AG04449 (cell line): Measurements from ENCODE around the gene ZMIZ1.

Source experiments
- CTCF ChIA-PET: fragments of 350-600 bp; formaldehyde crosslinking; extraction: SDS; loops from one replicate; lab custom pipeline; 2021; ENCODE audit warnings: antibody characterized with exemption; lab: Yijun Ruan, JAX
- POLR2A ChIA-PET: fragments of 400-600, 350-600 bp; formaldehyde crosslinking; extraction: SDS; loops from one replicate; lab custom pipeline; 2020; ENCODE audit warnings: antibody characterized with exemption, inconsistent platforms; lab: Yijun Ruan, JAX
- DNase-seq: peaks from one replicate; pipeline ENCODE4 v3.0.0-alpha.2; 2010; ENCODE audit warnings: low read depth, low spot score
- H3K4me3 ChIP-seq: 2 replicates; pipeline ENCODE4 v1.5.1; 2011; ENCODE audit warnings: low read depth, mild to moderate bottlenecking, control low read depth, low read length
- TF ChIP-seq, protein P1 (sequence below): IDR thresholded peaks from one replicate; pipeline ENCODE4 v1.5.1; 2011; ENCODE audit warnings: mild to moderate bottlenecking, moderate library complexity, low read length, control low read depth, inconsistent platforms; ENCODE audit not compliant: insufficient read depth; ENCODE audit errors: missing control alignments

Gene ZMIZ1

GRCh38 chr10:79129361-79129997 is 60.7 kb downstream of the ZMIZ1 start:
- DNase-seq = no peak
- CTCF ChIA-PET = interaction anchor here (3.5 to 3.8 kb wide), 2 partner anchors 15 to 66 kb away, joined by 12 to 23 read pairs; no protein-coding TSS in a partner anchor
- POLR2A ChIA-PET = interaction anchor here (0.7 kb wide), 1 partner anchor 9 kb away, joined by 3 read pairs; no protein-coding TSS in a partner anchor
- TF ChIP-seq, protein P1, sequence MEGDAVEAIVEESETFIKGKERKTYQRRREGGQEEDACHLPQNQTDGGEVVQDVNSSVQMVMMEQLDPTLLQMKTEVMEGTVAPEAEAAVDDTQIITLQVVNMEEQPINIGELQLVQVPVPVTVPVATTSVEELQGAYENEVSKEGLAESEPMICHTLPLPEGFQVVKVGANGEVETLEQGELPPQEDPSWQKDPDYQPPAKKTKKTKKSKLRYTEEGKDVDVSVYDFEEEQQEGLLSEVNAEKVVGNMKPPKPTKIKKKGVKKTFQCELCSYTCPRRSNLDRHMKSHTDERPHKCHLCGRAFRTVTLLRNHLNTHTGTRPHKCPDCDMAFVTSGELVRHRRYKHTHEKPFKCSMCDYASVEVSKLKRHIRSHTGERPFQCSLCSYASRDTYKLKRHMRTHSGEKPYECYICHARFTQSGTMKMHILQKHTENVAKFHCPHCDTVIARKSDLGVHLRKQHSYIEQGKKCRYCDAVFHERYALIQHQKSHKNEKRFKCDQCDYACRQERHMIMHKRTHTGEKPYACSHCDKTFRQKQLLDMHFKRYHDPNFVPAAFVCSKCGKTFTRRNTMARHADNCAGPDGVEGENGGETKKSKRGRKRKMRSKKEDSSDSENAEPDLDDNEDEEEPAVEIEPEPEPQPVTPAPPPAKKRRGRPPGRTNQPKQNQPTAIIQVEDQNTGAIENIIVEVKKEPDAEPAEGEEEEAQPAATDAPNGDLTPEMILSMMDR = peak; percentile 23
- no peak overlapping the region for H3K4me3 ChIP-seq

GRCh38 chr10:79130255-79130654 is 61.5 kb downstream of the ZMIZ1 start:
- H3K4me3 ChIP-seq = no peak overlapping the region
- no peak for DNase-seq
- TF ChIP-seq, protein P1 = no peak
- ChIA-PET CTCF (interaction anchor here (3.8 kb wide), 1 partner anchor 65 kb away, joined by 23 read pairs; no protein-coding TSS in a partner anchor), POLR2A (interaction anchor here (0.7 kb wide), 1 partner anchor 15 kb away, joined by 3 read pairs; no protein-coding TSS in a partner anchor)

DNA sequence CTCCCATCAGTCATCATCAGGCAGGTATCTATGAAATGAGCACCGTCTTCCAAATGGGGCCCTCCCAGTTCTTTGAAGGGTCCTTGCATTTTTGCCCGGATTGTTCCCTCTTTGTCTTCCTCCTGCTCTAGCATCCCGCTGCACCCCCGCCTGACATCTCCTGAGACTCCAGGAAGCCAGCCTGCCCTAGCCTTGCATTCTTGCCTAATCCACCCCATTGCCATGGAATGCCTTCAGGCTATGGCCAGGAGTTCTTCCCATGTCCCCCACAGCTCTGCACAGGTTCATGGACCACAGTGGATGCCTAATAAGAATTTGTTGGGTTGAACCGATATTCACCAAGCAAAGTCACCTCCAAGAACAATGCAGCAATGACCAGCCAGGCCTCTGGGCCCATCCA is 62.1 kb downstream of the ZMIZ1 start:
- CTCF ChIA-PET = interaction anchor here (2.0 to 3.8 kb wide), 2 partner anchors 12 to 65 kb away, joined by 4 to 23 read pairs; no protein-coding TSS in a partner anchor
- POLR2A ChIA-PET = no interaction called here
- no peak overlapping the region for H3K4me3 ChIP-seq
- TF ChIP-seq, protein P1 = no peak
- DNase-seq = no peak

GRCh38 chr10:79131836-79132631 is 63.3 kb downstream of the ZMIZ1 start:
- ChIA-PET POLR2A (no interaction called here), CTCF (interaction anchor here (2.0 to 3.8 kb wide), 2 partner anchors 11 to 64 kb away, joined by 4 to 23 read pairs; no protein-coding TSS in a partner anchor)
- TF ChIP-seq, protein P1 = no peak
- no peak for DNase-seq
- H3K4me3 ChIP-seq = no peak overlapping the region

GRCh38 chr10:79132681-79133381 is 64.1 kb downstream of the ZMIZ1 start:
- no peak for DNase-seq
- no peak overlapping the region for H3K4me3 ChIP-seq
- ChIA-PET POLR2A (no interaction called here), CTCF (interaction anchor here (1.7 to 2.0 kb wide), 2 partner anchors 10 to 62 kb away, joined by 4 to 6 read pairs; no protein-coding TSS in a partner anchor)
- TF ChIP-seq, protein P1 = no peak

GRCh38 chr10:79133416-79133815 is 64.7 kb downstream of the ZMIZ1 start:
- CTCF ChIA-PET = interaction anchor here (1.7 kb wide), 1 partner anchor 62 kb away, joined by 6 read pairs; no protein-coding TSS in a partner anchor
- no peak for DNase-seq
- TF ChIP-seq, protein P1 = no peak
- no peak overlapping the region for H3K4me3 ChIP-seq
- POLR2A ChIA-PET = no interaction called here
